Measurements from ENCODE around the gene PLEKHD1. TPM values are rescaled to one million over a fixed set of nuclear protein-coding genes. Genes with fewer than 3 reads are reported as not detected.
A peak's percentile ranks its signal among the peaks of the same experiment; 100 is the strongest.

The PLEKHD1 gene
- total and polyA plus RNA-seq, 9 of the 15 experiments (the other 6 are each of a cell fraction or from before 2014, with no cell fraction given): not detected

GRCh38 chr14:69580009-69580577 lies 95.6 kb downstream of the PLEKHD1 start (continued):
- no peak for TF ChIP-seq SNIP1 (IDR thresholded peaks at IDR 0.05; ENCODE audit: low read depth)
- TF ChIP-seq BDP1 (IDR thresholded peaks at IDR 0.05; ENCODE audit: insufficient read depth, insufficient read length): no peak
- TF ChIP-seq MAFK (IDR thresholded peaks at IDR 0.05; ENCODE audit: low read length): peak; percentile 27; the same call in 1 of the 2 replicates
- TF ChIP-seq ARID3A (IDR thresholded peaks at IDR 0.05; ENCODE audit: borderline replicate concordance, low read depth, low read length): no peak
- no peak for TF ChIP-seq GTF2A2 (tag; IDR thresholded peaks at IDR 0.05)
- no peak for TF ChIP-seq FOXO4 (CRISPR knock-in tag; IDR thresholded peaks at IDR 0.05)
- no peak for TF ChIP-seq GTF3C2 (IDR thresholded peaks at IDR 0.05; ENCODE audit: borderline replicate concordance, extremely low read depth, insufficient read length)
- no peak for TF ChIP-seq EGR1 (conservative IDR thresholded peaks at IDR 0.05)
- no peak for TF ChIP-seq CBX1 (IDR thresholded peaks at IDR 0.05; ENCODE audit: low read depth)
- no peak for TF ChIP-seq ZNF384 (IDR thresholded peaks at IDR 0.05; ENCODE audit: low read depth, low read length)
- no peak for TF ChIP-seq GTF2B (IDR thresholded peaks at IDR 0.05; ENCODE audit: extremely low read depth, insufficient read length)
- no peak for TF ChIP-seq HDAC6 (IDR thresholded peaks at IDR 0.05; ENCODE audit: low read depth, low read length)
- no peak for TF ChIP-seq PRPF4 (IDR thresholded peaks at IDR 0.05; ENCODE audit: insufficient read depth, low read depth, low read length, poor library complexity, severe bottlenecking)
- TF ChIP-seq MCM5 (IDR thresholded peaks at IDR 0.05; ENCODE audit: low read depth): no peak
- no peak for TF ChIP-seq ATF1 (CRISPR knock-in tag; IDR thresholded peaks at IDR 0.05)
- TF ChIP-seq ATF1 (tag; IDR thresholded peaks at IDR 0.05): peak; percentile 69
- no peak for TF ChIP-seq CHD1 (IDR thresholded peaks at IDR 0.05; ENCODE audit: low read length)
- 0 out of 4 replicates have a peak, but pooled peaks of 1 of the 2 experiments have one; percentile 28 for TF ChIP-seq FOXK2 (conservative IDR thresholded peaks at IDR 0.05 in 1 of 2, IDR thresholded peaks at IDR 0.05 in 1 of 2; ENCODE audit: low read depth in 2 of 2)
- TF ChIP-seq SUPT5H (IDR thresholded peaks at IDR 0.05): no peak
- no peak for TF ChIP-seq CREB5 (CRISPR knock-in tag; IDR thresholded peaks at IDR 0.05)
- no peak for TF ChIP-seq ZKSCAN8 (CRISPR knock-in tag; IDR thresholded peaks at IDR 0.05)

Measured in K562 (cell line).